ENCODE data around the gene HES4. TPM values are rescaled to one million over a fixed set of nuclear protein-coding genes. Genes with fewer than 3 reads are reported as not detected.

HES4 gene
- total and polyA plus RNA-seq, 7 donors: 1.2 to 65.1 (median 25.0) TPM

DNA sequence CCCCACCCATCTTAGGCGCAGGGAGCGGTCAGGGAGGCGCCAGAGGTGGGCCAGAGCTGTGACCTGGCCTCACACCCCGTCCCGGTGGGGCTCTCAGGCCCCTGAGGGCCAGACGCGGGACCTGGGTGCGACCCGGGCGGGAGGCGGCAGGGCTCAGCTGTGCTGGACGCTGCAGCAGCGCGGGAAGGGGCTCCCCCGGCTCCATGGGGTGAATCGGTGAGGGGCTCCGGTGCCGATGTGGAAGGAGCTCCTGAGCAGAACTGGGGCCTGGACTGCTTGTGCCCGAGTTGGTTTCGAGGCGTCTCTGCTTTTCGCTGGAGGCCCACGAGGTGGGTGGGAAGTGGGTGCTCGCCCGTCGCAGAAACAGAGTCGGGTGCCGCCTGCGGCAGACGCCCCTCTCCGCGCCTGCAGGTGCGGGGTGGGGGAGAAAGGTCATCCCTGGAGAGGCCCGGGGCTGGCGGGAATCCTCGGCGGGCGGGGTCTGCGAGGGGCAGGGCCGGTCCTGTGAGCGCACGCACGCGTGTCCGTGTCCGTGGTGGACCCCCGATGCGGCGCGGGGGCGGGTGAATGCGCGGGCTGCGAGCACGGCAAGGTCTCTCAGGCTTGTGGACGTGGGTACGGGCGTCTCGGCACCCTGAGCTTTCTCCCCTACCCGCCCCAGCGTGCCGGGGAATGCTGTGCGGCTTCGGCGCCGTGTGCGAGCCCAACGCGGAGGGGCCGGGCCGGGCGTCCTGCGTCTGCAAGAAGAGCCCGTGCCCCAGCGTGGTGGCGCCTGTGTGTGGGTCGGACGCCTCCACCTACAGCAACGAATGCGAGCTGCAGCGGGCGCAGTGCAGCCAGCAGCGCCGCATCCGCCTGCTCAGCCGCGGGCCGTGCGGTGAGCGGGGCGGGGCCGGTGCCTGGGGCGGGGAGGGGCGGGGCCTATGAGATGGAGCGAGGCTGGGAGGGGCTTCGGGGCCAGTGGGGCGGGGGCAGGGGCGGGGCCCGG is 40.4 kb upstream of the HES4 start:
- Histone ChIP-seq H3K27ac (peak overlapping the region in 2 of 4 donors; percentile 14 to 50), H3K9me3 (no peaks in the 10 kb centered on the region), H3K27me3 (peaks cover 0 to 28% (median 0%) of the 10 kb centered on the region in 3 donors), H3K4me3 (peak overlapping the region; percentile 18 to 57 (median 48)), H3K36me3 (peaks cover 0 to 16% (median 0%) of the 10 kb centered on the region in 4 donors), H3K4me1 (peaks cover 0 to 23% (median 16%) of the 10 kb centered on the region in 4 donors)
- peak in 2 of 4 experiments; percentile 21 to 22 for TF ChIP-seq CTCF (IDR thresholded peaks at IDR 0.05)
- no peak for TF ChIP-seq POLR2AphosphoS5 (IDR thresholded peaks at IDR 0.05)
- DNase-seq: peak; percentile 90
- 1 to 2% methylated on average over 99 of the region's 99 CpGs for WGBS, 2 donors
- intact Hi-C loops (cut with DNase I): loop anchor here (2.0 kb wide), 1 partner anchor 19 kb away; the partner anchor contains the start of gene AGRN

- DNase-seq: no peak
- 38 to 39% methylated on average over 17 of the region's 17 CpGs for WGBS, 2 donors
- TF ChIP-seq EP300 (IDR thresholded peaks at IDR 0.05): no peak
- no peak for TF ChIP-seq POLR2A (IDR thresholded peaks at IDR 0.05)
- no peak for TF ChIP-seq CTCF (IDR thresholded peaks at IDR 0.05)
- TF ChIP-seq POLR2AphosphoS5 (IDR thresholded peaks at IDR 0.05): no peak
- H3K27me3 ChIP-seq: peaks cover 5 to 37% (median 7%) of the 10 kb centered on the region in 3 donors
- intact Hi-C loops (cut with DNase I): no loop called here
- H3K36me3 ChIP-seq: peaks cover 0 to 6% (median 0%) of the 10 kb centered on the region in 4 donors
- H3K27ac ChIP-seq: no peak overlapping the region
- H3K4me3 ChIP-seq: no peak overlapping the region
- no peaks in the 10 kb centered on the region for H3K9me3 ChIP-seq
- peaks cover 0 to 26% (median 17%) of the 10 kb centered on the region in 4 donors for H3K4me1 ChIP-seq
Observed at GRCh38 chr1:1039145-1039910, 39.4 kb upstream of the HES4 start.

DNA sequence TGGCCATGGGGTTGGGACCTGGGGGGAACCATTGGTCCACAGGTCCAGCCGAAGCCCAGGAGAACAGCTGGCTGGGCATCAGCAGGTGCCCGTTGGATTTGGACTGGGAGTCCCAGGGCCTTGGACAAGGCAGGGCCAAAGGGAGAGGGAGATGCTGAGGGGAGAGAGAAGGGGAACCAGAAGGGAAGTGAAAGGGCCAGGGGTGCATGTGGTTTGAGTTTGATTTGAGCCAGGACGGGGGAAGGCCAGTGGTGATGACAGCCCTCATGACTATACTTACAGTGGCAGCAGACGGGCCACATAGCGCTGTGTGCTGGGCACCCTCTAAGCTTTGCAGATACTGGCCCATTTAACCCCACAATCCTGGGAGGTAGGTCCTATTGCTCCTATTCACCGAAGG is 38.8 kb upstream of the HES4 start:
- no peak overlapping the region for H3K27ac ChIP-seq
- TF ChIP-seq POLR2A (IDR thresholded peaks at IDR 0.05) (no peak), CTCF (IDR thresholded peaks at IDR 0.05) (no peak), EP300 (IDR thresholded peaks at IDR 0.05) (no peak), POLR2AphosphoS5 (IDR thresholded peaks at IDR 0.05) (no peak)
- 81 to 86% methylated on average over 6 of the region's 6 CpGs for WGBS, 2 donors
- H3K9me3 ChIP-seq: no peaks in the 10 kb centered on the region
- peaks cover 0 to 4% (median 0%) of the 10 kb centered on the region in 4 donors for H3K36me3 ChIP-seq
- peaks cover 11 to 44% (median 13%) of the 10 kb centered on the region in 3 donors for H3K27me3 ChIP-seq
- intact Hi-C loops (cut with DNase I): no loop called here
- no peak overlapping the region for H3K4me3 ChIP-seq
- peaks cover 0 to 32% (median 23%) of the 10 kb centered on the region in 4 donors for H3K4me1 ChIP-seq
- DNase-seq: no peak

- TF ChIP-seq EP300 (IDR thresholded peaks at IDR 0.05) (no peak), POLR2A (IDR thresholded peaks at IDR 0.05) (no peak), POLR2AphosphoS5 (IDR thresholded peaks at IDR 0.05) (no peak), CTCF (IDR thresholded peaks at IDR 0.05) (no peak)
- intact Hi-C loops (cut with DNase I): no loop called here
- WGBS, 2 donors: 48 to 80% methylated on average over 30 of the region's 30 CpGs
- no peak overlapping the region for H3K4me3 ChIP-seq
- H3K36me3 ChIP-seq: no peaks in the 10 kb centered on the region
- no peak overlapping the region for H3K27ac ChIP-seq
- no peaks in the 10 kb centered on the region for H3K9me3 ChIP-seq
- peaks cover 0 to 43% (median 33%) of the 10 kb centered on the region in 4 donors for H3K4me1 ChIP-seq
- peaks cover 22 to 54% (median 24%) of the 10 kb centered on the region in 3 donors for H3K27me3 ChIP-seq
- DNase-seq: no peak
Observed at GRCh38 chr1:1037366-1038327, 37.8 kb upstream of the HES4 start.
